Naive B cell (primary cell): ENCODE measurements around the gene KIF23. TPM values are rescaled to one million over a fixed set of nuclear protein-coding genes. Genes with fewer than 3 reads are reported as not detected.

Experiments
- ATAC-seq, 2 donors: fragments of 150-1000 bp; cut with Tn5 transposase; 2 replicates each; pipeline ENCODE4 v1.10.0; 2021; ENCODE audit warnings: low read depth in 2 of 2, mild to moderate bottlenecking in 2 of 2, moderate library complexity in 2 of 2
- DNase-seq: peaks from one replicate; pipeline ENCODE4 v3.0.0; 2022
- H3K27ac Mint-ChIP-seq, 6 donors: one replicate each; pipeline ENCODE4 v1.8.0; 2020 to 2022; ENCODE audit warnings: mild to moderate bottlenecking in 6 of 6, mixed read lengths in 6 of 6, moderate library complexity in 5 of 6, inconsistent platforms in 2 of 6
- H3K27me3 Mint-ChIP-seq, 3 donors: one replicate each; pipeline ENCODE4 v1.8.0; 2021 to 2022; ENCODE audit warnings: mixed read lengths in 3 of 3, mild to moderate bottlenecking in 1 of 3
- H3K36me3 Mint-ChIP-seq, 2 donors: one replicate each; pipeline ENCODE4 v1.8.0; 2020 to 2022; ENCODE audit warnings: mixed read lengths in 2 of 2, inconsistent platforms in 1 of 2, mild to moderate bottlenecking in 1 of 2
- H3K4me1 Mint-ChIP-seq, 3 donors: one replicate each; pipeline ENCODE4 v1.8.0; 2020 to 2022; ENCODE audit warnings: mixed read lengths in 3 of 3, inconsistent platforms in 1 of 3, mild to moderate bottlenecking in 1 of 3, moderate library complexity in 1 of 3
- H3K4me3 Mint-ChIP-seq, 8 donors: one replicate each; pipeline ENCODE4 v1.8.0; 2020 to 2022; ENCODE audit warnings: mild to moderate bottlenecking in 8 of 8, mixed read lengths in 8 of 8, moderate library complexity in 8 of 8, inconsistent platforms in 2 of 8
- H3K9me3 Mint-ChIP-seq, 7 donors: one replicate each; pipeline ENCODE4 v1.8.0; 2020 to 2022; ENCODE audit warnings: mixed read lengths in 7 of 7, mild to moderate bottlenecking in 5 of 7, inconsistent platforms in 2 of 7, moderate library complexity in 1 of 7
- polyA plus RNA-seq, 6 donors: library from polyadenylated mRNA; unstranded; fragments of 300-500 nt; fragmentation: Illumina TruSeq; gene quantifications; one replicate each; pipeline ENCODE4 v1.2.3, GENCODE V29; 2021; ENCODE audit warnings: low read depth in 6 of 6

Gene KIF23
- polyA plus RNA-seq, 6 donors from 2014 or later = 0.17 TPM; not detected in 5

DNA sequence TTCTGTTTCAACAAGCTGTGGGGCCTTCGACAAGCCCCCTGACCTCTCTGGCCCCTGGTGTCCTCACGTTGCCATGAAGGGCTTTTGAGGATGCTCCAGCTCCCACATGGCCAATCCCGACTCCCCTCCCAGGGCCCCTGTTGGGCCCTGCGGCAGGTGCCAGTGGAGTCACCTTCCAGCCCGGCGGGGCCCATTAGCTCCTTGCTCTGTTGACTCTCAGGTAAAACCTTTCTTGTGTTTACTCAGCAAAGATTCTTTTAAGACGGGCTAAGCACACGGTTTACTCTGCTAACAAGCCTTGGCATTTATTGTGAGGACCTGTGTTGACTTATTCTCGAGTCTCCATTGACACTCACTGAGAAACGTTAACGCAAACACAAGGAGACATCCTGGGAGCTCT, 53.5 kb downstream of the KIF23 start:
- Mint-ChIP-seq H3K36me3 (no peaks in the 10 kb centered on the region), H3K4me3 (no peak overlapping the region), H3K9me3 (no peaks in the 10 kb centered on the region), H3K4me1 (peaks cover 7 to 12% (median 9%) of the 10 kb centered on the region in 3 donors), H3K27me3 (peaks cover 8 to 13% (median 12%) of the 10 kb centered on the region in 3 donors), H3K27ac (no peak overlapping the region)
- DNase-seq = no peak
- ATAC-seq = no peak

DNA sequence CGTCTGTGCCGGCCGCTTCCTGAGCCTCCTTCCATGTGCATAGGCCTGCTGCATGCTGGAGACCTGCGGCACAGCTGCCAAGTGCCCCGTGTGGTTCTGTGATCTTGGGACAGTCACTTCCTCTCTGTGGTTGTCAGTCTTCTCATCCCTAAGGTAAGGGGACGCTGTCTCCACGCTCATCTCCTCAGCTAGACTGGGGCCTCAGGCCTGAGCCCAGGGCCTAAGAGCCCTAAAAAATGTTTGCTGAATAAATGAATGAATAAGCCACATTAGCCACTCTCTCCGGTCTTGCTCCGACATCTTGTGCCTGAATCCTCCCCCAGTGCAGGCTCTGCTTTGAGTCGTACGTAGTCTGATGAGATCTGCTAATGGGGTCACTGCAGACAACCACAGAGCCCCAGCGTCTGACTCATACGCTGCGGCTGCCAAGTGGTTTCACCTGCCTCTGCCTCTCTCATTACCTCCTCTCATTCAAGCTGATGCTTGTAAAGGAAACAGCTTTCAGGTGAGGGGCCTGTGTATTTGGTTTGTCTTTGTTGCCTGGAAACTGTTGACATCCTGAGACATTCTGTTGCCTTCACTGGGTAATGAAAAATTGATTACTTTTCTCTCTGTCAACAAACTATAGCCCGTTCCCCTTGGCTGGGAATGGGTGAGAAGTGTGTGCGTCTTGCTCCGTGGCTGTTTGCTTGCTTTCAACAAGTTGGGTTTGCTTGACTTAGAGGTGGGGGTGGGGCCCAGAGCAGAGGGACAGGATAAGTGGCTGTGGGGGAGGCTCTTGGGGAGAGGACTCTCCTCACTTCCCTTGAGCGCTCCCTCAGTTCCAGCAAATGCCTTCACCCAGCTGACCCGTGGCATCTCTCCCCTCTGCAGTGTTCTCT, 54.3 kb downstream of the KIF23 start:
- ATAC-seq = peak in 1 of 2 donors; percentile 62
- peaks cover 8 to 14% (median 12%) of the 10 kb centered on the region in 3 donors for H3K27me3 Mint-ChIP-seq
- H3K27ac Mint-ChIP-seq = peak overlapping the region in 1 of 6 donors; percentile 28
- no peak for DNase-seq
- H3K36me3 Mint-ChIP-seq = no peaks in the 10 kb centered on the region
- H3K4me3 Mint-ChIP-seq = no peak overlapping the region
- H3K4me1 Mint-ChIP-seq = peaks cover 2 to 6% (median 4%) of the 10 kb centered on the region in 3 donors
- no peaks in the 10 kb centered on the region for H3K9me3 Mint-ChIP-seq

DNA sequence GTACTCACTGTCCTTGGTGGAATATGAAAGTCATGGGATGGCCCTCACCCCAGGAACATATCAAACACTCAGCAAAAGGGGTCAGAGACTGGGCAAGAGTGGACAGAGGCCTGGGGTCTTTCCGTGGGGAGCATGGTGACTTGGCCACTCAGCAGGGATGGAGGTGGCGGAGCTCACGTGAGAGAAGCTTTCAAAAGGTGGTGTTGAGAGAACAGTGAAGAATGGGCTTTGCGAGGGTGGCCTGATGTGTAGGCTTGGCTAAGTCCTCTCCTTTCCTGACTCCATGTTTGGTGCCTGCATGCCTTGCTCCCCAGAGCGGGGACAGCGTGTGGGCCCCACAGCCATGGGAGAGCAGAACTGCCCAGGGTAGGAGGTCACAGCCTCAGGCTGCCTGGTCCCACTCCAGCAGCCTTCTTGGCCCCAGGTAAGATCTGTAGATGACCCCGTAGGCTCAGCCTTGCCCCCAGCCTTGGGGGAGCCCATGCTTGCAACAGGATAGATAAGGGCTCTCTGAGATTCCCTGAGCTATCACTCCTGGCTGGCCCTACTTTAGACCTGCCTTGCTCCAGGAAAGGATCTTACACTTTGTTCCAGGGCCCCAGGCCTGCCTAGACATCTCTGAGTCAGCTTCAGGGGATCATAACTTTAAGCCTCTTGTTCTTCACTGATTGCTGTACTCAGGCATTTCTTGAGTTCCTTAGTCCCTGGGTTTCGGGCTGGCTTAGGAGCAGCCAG, 55.5 kb downstream of the KIF23 start:
- no peaks in the 10 kb centered on the region for H3K36me3 Mint-ChIP-seq
- peak overlapping the region in 1 of 6 donors; percentile 32 for H3K27ac Mint-ChIP-seq
- H3K9me3 Mint-ChIP-seq = no peaks in the 10 kb centered on the region
- DNase-seq = no peak
- ATAC-seq = no peak
- H3K4me1 Mint-ChIP-seq = peaks cover 0 to 3% (median 0%) of the 10 kb centered on the region in 3 donors
- H3K4me3 Mint-ChIP-seq = no peak overlapping the region
- H3K27me3 Mint-ChIP-seq = peaks cover 8 to 18% (median 12%) of the 10 kb centered on the region in 3 donors

DNA sequence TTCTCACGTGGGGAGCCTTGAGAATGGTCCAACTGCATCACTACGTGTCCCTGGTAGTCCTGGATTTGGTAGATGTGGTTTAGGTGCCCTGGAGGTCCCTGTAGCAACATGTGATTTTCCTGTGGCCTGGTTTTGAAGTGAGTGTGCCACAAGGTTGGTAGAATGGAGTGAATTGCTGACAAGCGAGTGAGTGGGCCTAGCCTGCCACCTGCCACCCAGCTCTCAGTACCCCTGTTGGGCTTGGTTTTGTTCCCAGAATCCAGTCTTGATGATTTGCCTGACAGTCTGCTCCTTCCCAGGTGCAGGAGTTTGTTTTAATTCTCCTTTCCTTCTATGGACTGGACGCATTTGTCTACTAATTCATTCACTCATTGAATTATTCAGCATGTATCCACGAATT, 57.9 kb downstream of the KIF23 start:
- Mint-ChIP-seq H3K27ac (peak overlapping the region in 1 of 6 donors; percentile 42), H3K9me3 (no peaks in the 10 kb centered on the region), H3K36me3 (no peaks in the 10 kb centered on the region), H3K27me3 (peaks cover 14 to 28% (median 24%) of the 10 kb centered on the region in 3 donors), H3K4me3 (no peak overlapping the region), H3K4me1 (peaks cover 0 to 3% (median 0%) of the 10 kb centered on the region in 3 donors)
- DNase-seq (no peak), ATAC-seq (no peak)

DNA sequence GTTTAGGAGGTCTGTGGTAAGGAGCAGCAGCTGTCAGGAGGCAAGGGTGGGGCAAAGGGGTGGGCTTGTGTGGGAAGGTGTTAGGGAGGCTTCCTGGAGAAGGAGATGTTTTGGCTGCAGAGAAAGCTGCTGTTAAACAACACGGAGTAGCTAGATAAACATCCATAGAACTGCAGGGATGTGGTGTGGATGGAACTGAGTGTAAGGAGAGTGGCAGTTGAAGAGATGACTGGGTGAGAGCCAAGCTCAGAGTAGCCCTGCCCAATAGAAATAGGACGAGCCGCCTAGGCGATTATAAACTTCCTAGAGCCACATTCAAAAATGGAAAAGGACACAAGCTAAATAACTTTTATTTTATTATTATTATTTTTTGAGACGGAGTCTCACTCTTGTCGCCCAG, 58.4 kb downstream of the KIF23 start:
- H3K27ac Mint-ChIP-seq = no peak overlapping the region
- H3K36me3 Mint-ChIP-seq = no peaks in the 10 kb centered on the region
- no peak for DNase-seq
- peaks cover 14 to 28% (median 25%) of the 10 kb centered on the region in 3 donors for H3K27me3 Mint-ChIP-seq
- no peak overlapping the region for H3K4me3 Mint-ChIP-seq
- H3K4me1 Mint-ChIP-seq = peaks cover 0 to 3% (median 0%) of the 10 kb centered on the region in 3 donors
- no peak for ATAC-seq
- H3K9me3 Mint-ChIP-seq = no peaks in the 10 kb centered on the region

DNA sequence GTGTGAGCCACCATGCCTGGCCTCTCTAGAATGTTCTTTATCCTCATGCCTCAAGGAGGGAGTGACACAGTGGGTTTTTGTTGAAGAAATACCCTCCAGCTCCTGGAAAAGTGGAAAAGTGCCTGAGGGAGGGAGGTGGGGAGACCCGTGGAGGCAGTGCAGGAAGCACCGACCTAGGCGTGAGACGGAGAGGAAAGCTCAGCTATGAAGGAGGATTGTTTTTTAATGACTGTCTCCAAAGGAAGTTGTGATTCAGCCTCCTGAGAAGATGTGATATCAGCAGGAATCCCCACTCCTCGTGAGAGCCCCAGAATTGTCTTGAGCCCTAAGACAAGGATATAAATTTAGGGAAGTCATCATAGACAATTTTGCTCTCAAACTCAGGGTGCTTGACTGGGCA, 60.1 kb downstream of the KIF23 start:
- Mint-ChIP-seq H3K27me3 (peaks cover 8 to 29% (median 28%) of the 10 kb centered on the region in 3 donors), H3K27ac (no peak overlapping the region), H3K36me3 (peaks cover 0 to 1% of the 10 kb centered on the region in 2 donors), H3K4me3 (no peak overlapping the region), H3K4me1 (peaks cover 0 to 2% (median 0%) of the 10 kb centered on the region in 3 donors), H3K9me3 (peaks cover 0 to 1% (median under 1%) of the 10 kb centered on the region in 7 donors)
- DNase-seq (no peak), ATAC-seq (no peak)

DNA sequence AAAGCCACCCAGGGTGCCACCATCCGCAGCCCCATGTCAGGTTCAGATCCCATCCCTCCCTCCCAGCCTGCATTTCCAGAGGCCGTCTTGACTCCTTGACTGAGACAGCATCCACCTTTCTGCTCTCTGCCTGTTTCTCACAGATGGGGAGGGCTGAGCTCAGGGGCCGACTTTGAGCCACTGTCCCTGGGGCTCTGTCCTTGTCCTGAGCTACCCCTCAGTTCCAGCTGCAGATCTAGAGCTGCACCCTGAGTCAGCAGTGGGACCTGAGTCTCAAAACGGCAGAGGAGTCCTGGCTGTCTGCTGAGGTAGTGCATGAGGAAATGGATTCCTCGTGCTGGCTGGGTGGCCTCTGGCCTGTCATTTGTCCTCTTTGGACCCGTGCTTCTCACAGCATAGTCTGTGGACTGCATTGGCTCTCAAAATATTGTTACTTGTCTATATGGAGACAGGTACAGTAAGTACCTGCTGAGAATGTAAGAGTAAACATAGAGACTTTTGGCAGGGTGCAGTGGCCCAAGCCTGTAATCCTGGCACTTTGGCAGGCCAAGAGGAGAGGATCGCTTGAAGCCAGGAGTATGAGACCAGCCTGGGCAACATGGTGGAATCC, 60.8 kb downstream of the KIF23 start:
- no peak overlapping the region for H3K27ac Mint-ChIP-seq
- peaks cover 0 to 7% (median 5%) of the 10 kb centered on the region in 7 donors for H3K9me3 Mint-ChIP-seq
- peaks cover 13 to 31% (median 31%) of the 10 kb centered on the region in 3 donors for H3K27me3 Mint-ChIP-seq
- peaks cover 0 to 7% of the 10 kb centered on the region in 2 donors for H3K36me3 Mint-ChIP-seq
- H3K4me1 Mint-ChIP-seq = peaks cover 0 to 2% (median 0%) of the 10 kb centered on the region in 3 donors
- ATAC-seq = no peak
- H3K4me3 Mint-ChIP-seq = no peak overlapping the region
- no peak for DNase-seq

DNA sequence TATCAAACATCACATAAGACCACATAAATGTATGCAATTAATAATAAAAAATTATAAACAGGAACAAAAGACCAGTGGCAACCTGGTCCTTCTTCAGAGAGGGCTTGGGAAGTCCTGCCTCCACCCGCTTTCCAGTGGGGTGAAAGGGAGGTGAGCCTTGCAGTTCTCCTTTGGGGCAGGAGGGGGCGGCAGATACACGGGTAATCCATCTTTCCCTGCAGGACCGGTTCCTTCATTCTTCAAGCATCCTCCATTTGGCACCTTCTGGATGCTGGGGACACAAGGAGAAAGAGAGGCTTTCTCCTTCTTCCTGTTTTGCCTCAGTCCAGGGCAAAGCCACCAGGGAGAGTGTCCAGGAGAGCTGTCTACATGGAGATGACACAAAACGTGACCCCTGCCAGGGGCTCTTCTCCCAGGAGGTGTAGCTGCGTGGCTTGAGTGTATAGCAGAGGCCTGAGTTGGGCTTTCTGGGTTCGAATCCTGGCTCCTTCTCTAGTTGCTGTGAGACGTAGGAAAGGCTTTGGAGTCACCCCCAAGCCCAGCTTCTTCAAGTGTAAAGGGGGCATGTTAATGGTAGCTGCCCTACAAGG, 61.7 kb downstream of the KIF23 start:
- Mint-ChIP-seq H3K4me3 (no peak overlapping the region), H3K9me3 (peaks cover 0 to 13% (median 7%) of the 10 kb centered on the region in 7 donors), H3K27ac (no peak overlapping the region)

DNA sequence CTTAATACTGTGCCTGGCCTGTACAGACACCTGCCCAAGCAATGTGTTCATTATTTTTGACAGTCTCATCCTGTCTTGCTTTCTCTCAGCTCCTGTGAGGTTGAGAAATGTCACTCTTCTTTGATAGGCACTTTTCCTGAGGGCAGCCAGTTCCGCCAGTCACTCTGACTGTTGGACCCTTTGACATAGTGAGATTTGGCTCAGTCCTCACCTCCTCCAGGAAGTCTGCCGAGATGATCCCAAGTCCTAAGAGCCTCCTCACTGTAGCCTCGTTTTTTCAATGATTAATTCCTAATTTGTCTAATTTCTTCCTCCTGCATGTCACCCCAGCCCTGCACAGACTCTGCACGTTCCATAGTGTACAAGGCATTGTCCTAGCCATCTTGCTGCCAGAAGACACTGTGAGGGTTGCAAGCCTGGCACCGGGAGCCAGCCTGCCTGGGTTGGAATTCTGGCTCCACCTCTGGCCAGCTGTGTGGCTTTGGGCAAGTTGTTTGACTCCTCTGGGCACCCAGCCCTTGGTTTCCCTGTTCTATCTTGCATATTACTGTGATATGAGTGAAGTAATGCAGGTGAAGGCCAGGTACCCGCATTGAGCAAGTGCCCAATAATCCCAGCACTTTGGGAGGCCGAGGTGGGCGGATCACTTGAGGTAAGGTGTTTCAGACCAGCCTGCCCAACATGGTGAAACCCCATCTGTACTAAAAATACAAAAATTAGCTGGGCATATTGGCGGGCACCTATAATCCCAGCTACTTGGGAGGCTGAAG, 62.7 kb downstream of the KIF23 start:
- Mint-ChIP-seq H3K27ac (peak overlapping the region in 1 of 6 donors; percentile 54), H3K27me3 (peaks cover 13 to 29% (median 25%) of the 10 kb centered on the region in 3 donors), H3K4me1 (peaks cover 0 to 2% (median 0%) of the 10 kb centered on the region in 3 donors), H3K36me3 (peaks cover 0 to 7% of the 10 kb centered on the region in 2 donors), H3K9me3 (peaks cover 0 to 13% (median 7%) of the 10 kb centered on the region in 7 donors), H3K4me3 (no peak overlapping the region)
- no peak for ATAC-seq
- DNase-seq = no peak

More for the DNA sequence above, 61.7 kb downstream of the KIF23 start:
- peak; percentile 58 to 74 for ATAC-seq
- Mint-ChIP-seq H3K36me3 (peaks cover 0 to 7% of the 10 kb centered on the region in 2 donors), H3K27me3 (peaks cover 13 to 32% (median 30%) of the 10 kb centered on the region in 3 donors), H3K4me1 (peaks cover 0 to 2% (median 0%) of the 10 kb centered on the region in 3 donors)
- peak; percentile 56 for DNase-seq

DNA sequence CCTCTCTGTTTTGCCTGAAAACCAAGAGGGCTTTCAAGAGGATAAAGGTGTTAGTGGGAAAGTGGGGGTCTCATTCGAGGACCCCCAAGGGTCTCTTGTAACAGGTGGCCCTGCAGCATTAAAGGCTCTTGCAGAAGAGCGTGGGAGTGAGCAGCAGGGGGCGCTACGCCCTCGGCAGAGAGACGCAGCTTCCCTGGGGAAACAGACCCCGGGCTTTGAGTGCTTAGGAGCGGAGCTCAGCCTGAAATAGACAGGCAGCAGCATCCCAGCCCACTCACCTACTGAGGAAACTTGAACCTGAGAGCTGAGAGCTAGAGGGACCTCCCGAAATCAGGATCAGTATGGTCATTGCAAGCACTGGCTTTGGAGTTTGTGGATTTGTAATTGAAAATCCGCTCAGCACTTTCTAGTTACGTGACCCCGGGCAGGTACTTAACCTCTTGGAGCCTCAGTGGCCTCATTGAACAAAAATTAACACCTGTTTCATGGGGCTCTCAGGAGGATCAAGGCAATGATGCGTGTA, 64.2 kb downstream of the KIF23 start:
- ATAC-seq = peak in 1 of 2 donors; percentile 30
- no peak overlapping the region for H3K4me3 Mint-ChIP-seq
- peaks cover 0 to 13% (median 7%) of the 10 kb centered on the region in 7 donors for H3K9me3 Mint-ChIP-seq
- no peak overlapping the region for H3K27ac Mint-ChIP-seq
- no peak for DNase-seq
- peaks cover 0 to 7% of the 10 kb centered on the region in 2 donors for H3K36me3 Mint-ChIP-seq
- peaks cover 0 to 2% (median 0%) of the 10 kb centered on the region in 3 donors for H3K4me1 Mint-ChIP-seq
- H3K27me3 Mint-ChIP-seq = peaks cover 17 to 28% (median 21%) of the 10 kb centered on the region in 3 donors

DNA sequence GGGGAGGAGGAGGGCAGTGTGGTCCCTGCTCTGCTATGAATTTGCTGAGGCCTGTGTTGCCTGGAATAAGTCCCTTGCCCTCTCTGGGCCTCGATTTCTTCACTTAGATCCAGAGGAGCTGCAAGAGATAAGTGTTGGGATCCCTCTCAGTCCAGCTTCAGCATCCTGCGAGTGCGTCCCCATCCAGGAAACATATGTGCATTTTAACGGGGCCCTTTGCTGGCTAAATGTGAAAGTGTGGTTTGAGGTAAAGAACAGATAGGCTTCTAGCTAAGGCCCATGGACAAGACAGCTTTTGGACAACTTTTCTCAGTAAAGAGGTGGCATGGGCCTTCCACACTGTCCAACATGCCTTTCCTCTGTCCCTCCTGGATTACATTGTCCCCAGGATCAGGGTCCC, 64.9 kb downstream of the KIF23 start:
- DNase-seq = no peak
- Mint-ChIP-seq H3K4me1 (peaks cover 0 to 2% (median 0%) of the 10 kb centered on the region in 3 donors), H3K27me3 (peaks cover 21 to 35% (median 25%) of the 10 kb centered on the region in 3 donors), H3K27ac (no peak overlapping the region), H3K36me3 (peaks cover 0 to 7% of the 10 kb centered on the region in 2 donors), H3K4me3 (no peak overlapping the region), H3K9me3 (peaks cover 0 to 13% (median 7%) of the 10 kb centered on the region in 7 donors)
- no peak for ATAC-seq

DNA sequence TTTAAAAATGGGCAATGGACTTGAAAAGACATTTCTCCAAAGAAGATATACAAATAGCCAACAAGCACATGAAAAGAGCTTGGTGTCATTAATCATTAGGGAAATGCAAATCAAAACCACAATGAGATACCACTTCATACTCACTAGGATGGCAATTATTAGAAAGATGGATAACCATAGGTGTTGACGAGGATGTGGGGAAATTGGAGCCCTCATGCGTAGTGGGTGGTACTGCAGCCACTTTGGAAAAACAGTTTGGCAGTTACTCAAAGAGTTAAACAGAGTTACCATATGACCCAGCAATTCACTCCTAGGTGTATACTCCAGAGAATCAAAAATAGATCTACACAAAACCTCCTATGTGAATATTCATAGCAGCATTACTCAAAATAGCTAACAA, 65.8 kb downstream of the KIF23 start:
- Mint-ChIP-seq H3K9me3 (peaks cover 0 to 13% (median 7%) of the 10 kb centered on the region in 7 donors), H3K27ac (no peak overlapping the region), H3K4me1 (peaks cover 0 to 2% (median 0%) of the 10 kb centered on the region in 3 donors), H3K4me3 (no peak overlapping the region), H3K36me3 (peaks cover 0 to 7% of the 10 kb centered on the region in 2 donors), H3K27me3 (peaks cover 16 to 42% (median 32%) of the 10 kb centered on the region in 3 donors)
- DNase-seq (no peak), ATAC-seq (no peak)
